ENCODE measurements around the gene TMEM141. TPM values are rescaled to one million over a fixed set of nuclear protein-coding genes. Genes with fewer than 3 reads are reported as not detected.

TMEM141 gene
- total and polyA plus RNA-seq, 2 of the 8 experiments (the other 6 are each of a cell fraction or from before 2014, with no cell fraction given), result 51.1 to 137 TPM

GRCh38 chr9:136782452-136782851, 8.7 kb upstream of the TMEM141 start (continued):
- TF ChIP-seq CHD7 (IDR thresholded peaks at IDR 0.05; ENCODE audit: insufficient replicate concordance, low read length) (no peak), MAFK (IDR thresholded peaks at IDR 0.05; ENCODE audit: low read depth, low read length) (no peak), TEAD4 (IDR thresholded peaks at IDR 0.05; ENCODE audit: low read depth, low read length) (no peak)

Data from H1 (cell line).